ENCODE measurements around the gene WFDC2.
"Not testable (repeated sequence)": the region's sequence is repeated elsewhere in the genome, so short reads cannot be mapped to it uniquely, and the experiment has no call there.

WFDC2 gene

GRCh38 chr20:45452772-45453691, 16.5 kb upstream of the WFDC2 start:
- DNase-seq = no peak

DNA sequence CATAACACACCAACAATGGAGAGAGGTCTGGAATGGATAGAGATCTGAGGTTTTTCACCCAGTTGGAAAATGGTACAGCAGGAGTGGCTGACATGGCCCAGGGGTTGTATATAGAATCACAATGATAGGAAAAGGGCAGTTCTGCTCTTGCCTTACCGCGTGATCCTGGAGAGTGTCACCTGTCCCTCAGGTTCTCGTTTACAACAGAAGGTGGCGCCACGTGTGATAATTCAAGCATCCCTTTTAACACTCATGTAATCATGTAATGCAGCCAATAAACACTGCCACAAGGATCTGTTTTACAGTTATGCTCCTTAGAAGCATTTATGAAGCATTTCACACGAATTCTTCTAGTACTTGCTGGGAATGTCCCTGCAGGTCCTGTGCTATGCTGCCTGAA, 12.9 kb upstream of the WFDC2 start:
- DNase-seq = peak; percentile 63

- DNase-seq = no peak
These were observed 9.9 kb upstream of the WFDC2 start for GRCh38 chr20:45459606-45460005.

- no peak for DNase-seq
These were observed 8.3 kb upstream of the WFDC2 start for GRCh38 chr20:45461225-45461624.

GRCh38 chr20:45462711-45463509, 6.6 kb upstream of the WFDC2 start:
- DNase-seq = no peak

DNA sequence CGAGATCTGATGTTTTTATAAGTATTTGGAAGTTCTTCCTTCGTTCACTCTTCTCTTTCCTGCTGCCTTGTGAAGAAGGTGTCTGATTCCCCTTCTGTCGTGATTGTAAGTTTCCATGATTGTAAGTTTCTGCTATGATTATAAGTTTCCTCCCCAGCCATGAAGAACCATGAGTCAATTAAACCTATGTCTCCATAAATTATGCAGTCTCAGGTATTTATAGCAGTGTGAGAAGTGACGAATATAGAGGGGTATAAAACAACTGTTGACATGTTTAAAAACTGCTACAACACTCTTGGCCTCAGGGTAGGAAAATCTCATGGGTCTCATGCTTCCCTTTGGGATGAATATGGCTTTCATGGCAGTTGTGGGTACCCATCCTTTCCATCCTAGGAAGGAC, 5.8 kb upstream of the WFDC2 start:
- DNase-seq = no peak

DNA sequence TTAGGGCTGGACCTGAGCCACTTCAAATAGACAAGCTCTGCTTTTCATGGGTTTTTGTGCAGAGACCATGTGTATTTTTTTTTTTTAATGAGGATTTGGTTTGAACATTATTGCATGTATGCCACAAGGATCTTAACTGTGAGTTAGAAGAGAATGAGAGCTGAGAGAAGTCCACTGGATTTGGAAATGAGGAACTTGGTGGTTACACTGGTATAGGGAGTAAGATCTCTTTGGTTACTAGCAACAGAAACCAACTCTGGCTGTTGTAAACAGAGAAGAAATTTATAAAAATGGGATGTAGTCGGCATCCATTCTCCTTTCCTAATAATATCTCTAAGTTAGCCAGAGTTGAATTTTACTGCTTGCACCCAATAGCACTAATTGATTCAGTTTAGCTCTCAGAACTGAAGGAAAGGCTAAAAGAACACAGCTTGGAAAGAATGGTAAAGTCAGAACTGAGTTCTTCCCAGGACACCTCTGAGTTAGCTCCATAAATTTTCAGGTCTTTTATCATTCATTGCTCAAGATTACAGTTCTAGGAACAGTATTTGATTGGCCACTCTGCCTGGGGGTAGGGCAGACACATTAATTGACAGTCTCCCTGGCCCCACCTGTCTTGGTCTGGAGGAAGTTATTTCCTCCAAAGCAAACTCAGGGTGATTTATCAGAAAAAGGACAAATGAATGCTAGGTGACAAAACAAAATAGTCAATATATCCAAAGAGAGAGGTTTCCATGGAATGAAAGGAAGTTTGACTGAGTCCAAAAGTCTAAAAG, 3.9 kb upstream of the WFDC2 start:
- DNase-seq = no peak

- no peak for DNase-seq
These were observed 2.4 kb upstream of the WFDC2 start for GRCh38 chr20:45467172-45467571.

- DNase-seq = peak; percentile 78
These were observed 1.7 kb upstream of the WFDC2 start for GRCh38 chr20:45467861-45468260.

DNA sequence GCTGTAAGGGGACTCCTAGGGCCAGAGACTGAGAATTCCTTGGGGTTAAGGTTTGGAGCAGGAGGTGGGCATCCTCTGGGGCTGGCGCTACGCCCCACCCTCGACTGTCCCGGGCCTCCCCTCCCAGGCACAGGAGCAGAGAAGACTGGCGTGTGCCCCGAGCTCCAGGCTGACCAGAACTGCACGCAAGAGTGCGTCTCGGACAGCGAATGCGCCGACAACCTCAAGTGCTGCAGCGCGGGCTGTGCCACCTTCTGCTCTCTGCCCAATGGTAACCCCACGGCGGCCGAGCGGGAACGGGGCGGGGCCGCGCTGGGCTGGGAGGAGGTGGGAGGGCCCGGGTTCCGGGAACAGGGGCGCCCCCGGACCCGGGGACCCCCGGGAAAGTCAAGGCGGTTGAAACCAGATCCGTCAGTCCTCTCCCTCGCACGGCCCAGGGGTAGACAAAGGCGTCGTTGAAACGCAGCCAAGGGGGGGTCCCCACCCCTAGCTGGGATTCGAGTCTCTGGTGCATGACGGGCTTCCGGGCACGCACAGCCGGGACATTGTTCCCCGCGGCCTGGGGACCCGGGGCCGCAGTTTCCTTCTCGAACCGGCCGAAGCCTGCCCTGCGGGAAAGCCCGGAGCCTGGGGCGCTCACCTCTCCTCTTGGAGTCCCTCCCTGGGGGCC, 844 bp downstream of the WFDC2 start:
- peak; percentile 49 for DNase-seq

- no peak for DNase-seq
These were observed 1.4 kb downstream of the WFDC2 start for GRCh38 chr20:45470937-45471336.

GRCh38 chr20:45472286-45472685, 2.7 kb downstream of the WFDC2 start:
- not testable (repeated sequence) for DNase-seq

- not testable (repeated sequence) for DNase-seq
These were observed 8.1 kb downstream of the WFDC2 start for GRCh38 chr20:45477530-45478148.

GRCh38 chr20:45479822-45480221, 10.3 kb downstream of the WFDC2 start:
- no peak for DNase-seq

GRCh38 chr20:45484676-45485075, 15.1 kb downstream of the WFDC2 start:
- no peak for DNase-seq

GRCh38 chr20:45485388-45485787, 15.8 kb downstream of the WFDC2 start:
- no peak for DNase-seq

DNA sequence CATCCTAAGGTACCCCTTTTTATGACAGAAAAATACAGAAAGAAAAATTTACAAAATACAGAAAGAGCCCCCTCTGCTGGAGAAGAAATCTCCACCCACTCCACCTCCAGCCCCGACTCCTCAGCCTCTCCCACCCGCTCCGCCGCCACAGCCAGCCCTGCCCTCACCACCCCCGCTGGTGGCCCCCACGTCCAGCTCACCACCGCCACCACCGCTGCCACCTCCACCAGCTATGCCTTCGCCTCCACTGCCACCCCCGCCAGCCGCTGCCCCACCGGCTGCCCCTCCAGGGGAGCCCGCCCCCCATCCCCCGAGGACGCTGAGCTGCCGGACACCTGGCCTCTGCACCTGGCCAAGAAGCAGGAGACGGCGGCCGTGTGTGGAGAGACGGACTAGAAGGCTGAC, 17.7 kb downstream of the WFDC2 start:
- DNase-seq = no peak

DNA sequence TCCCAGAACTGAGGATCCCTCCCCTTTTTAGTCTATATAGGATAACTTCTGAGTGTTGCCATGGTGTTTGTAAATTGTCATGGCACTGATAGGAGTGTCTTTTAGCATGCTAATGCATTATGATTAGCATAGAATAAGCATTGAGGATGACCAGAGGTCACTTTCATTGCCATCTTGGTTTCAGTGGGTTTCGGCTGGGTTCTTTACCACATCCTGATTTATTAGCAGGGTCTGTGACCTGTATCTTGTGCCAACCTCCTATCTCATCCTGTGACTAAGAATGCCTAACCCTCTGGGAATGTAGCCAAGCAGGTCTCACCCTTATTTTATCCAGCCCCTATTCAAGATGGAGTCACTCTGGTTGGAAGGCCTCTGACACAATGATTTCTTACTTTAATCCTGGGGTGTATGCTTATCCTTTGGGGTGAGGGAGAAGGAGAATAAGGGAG, 19.6 kb downstream of the WFDC2 start:
- DNase-seq = no peak

GRCh38 chr20:45495501-45495941, 26.0 kb downstream of the WFDC2 start:
- DNase-seq = no peak

- no peak for DNase-seq
These were observed 26.6 kb downstream of the WFDC2 start for GRCh38 chr20:45496166-45496565.

DNA sequence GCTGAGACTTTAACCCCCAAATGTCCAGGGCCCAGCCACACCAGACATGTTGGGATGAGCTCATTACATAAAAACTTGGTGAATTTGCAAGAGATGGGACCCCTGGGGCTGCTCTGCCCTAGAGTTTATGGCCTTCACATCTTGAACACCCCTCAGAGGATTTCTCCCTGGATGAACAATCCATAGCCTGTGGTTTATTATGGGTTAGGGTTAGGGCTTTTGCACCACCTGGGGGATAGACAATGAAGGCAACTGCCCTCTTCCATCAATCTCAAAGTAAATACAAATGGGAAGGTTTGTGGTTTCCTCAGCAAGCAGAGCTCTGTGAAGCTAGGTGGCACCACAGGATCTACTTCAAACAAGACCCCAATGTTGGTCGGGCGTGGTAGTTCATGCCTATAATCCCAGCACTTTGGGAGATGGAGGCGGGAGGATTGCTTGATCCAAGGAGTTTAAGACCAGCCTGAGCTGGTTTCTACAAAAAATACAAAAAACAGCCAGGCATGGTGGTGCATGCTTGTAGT, 28.5 kb downstream of the WFDC2 start:
- DNase-seq = no peak

GRCh38 chr20:45500022-45500421, 30.5 kb downstream of the WFDC2 start:
- DNase-seq = no peak

Measured in NCI-H2029 (cell line).